ENCODE results near the gene BNC1.

Gene BNC1

GRCh38 chr15:83262594-83263315, 21.7 kb downstream of the BNC1 start:
- TF ChIP-seq FOXM1 (IDR thresholded peaks at IDR 0.05; ENCODE audit: borderline replicate concordance, low read depth) (no peak), TEAD4 (IDR thresholded peaks at IDR 0.05) (no peak), REST (IDR thresholded peaks at IDR 0.05; ENCODE audit: low read depth) (no peak), MAX (IDR thresholded peaks at IDR 0.05) (no peak), USF1 (IDR thresholded peaks at IDR 0.05) (no peak), TCF12 (IDR thresholded peaks at IDR 0.05; ENCODE audit: low read depth) (no peak), NFIC (IDR thresholded peaks at IDR 0.05) (no peak), ZBTB7A (IDR thresholded peaks at IDR 0.05; ENCODE audit: low read depth) (no peak), CREB1 (IDR thresholded peaks at IDR 0.05; ENCODE audit: low read depth) (no peak), EGR1 (IDR thresholded peaks at IDR 0.05) (no peak)

- TF ChIP-seq FOXM1 (IDR thresholded peaks at IDR 0.05; ENCODE audit: borderline replicate concordance, low read depth), result no peak
- TF ChIP-seq YY1 (IDR thresholded peaks at IDR 0.05; ENCODE audit: low read depth), result no peak
- TF ChIP-seq RAD21 (IDR thresholded peaks at IDR 0.05; ENCODE audit: low read depth), result no peak
- no peak for TF ChIP-seq CREB1 (IDR thresholded peaks at IDR 0.05; ENCODE audit: low read depth)
- no peak for TF ChIP-seq EP300 (IDR thresholded peaks at IDR 0.05; ENCODE audit: borderline replicate concordance)
- TF ChIP-seq MAX (IDR thresholded peaks at IDR 0.05), result no peak
- TF ChIP-seq REST (IDR thresholded peaks at IDR 0.05; ENCODE audit: low read depth), result no peak
- TF ChIP-seq TEAD4 (IDR thresholded peaks at IDR 0.05), result no peak
- TF ChIP-seq ZBTB7A (IDR thresholded peaks at IDR 0.05; ENCODE audit: low read depth), result no peak
- no peak for TF ChIP-seq USF1 (IDR thresholded peaks at IDR 0.05)
- TF ChIP-seq CEBPB (IDR thresholded peaks at IDR 0.05), result no peak
- no peak for TF ChIP-seq NFIC (IDR thresholded peaks at IDR 0.05)
- TF ChIP-seq TCF12 (IDR thresholded peaks at IDR 0.05; ENCODE audit: low read depth), result no peak
- no peak for TF ChIP-seq EGR1 (IDR thresholded peaks at IDR 0.05)
Observed at GRCh38 chr15:83250781-83251180, 33.7 kb downstream of the BNC1 start.

- TF ChIP-seq RAD21 (IDR thresholded peaks at IDR 0.05; ENCODE audit: low read depth), result no peak
- TF ChIP-seq ZBTB7A (IDR thresholded peaks at IDR 0.05; ENCODE audit: low read depth), result no peak
- no peak for TF ChIP-seq TEAD4 (IDR thresholded peaks at IDR 0.05)
- TF ChIP-seq FOXM1 (IDR thresholded peaks at IDR 0.05; ENCODE audit: borderline replicate concordance, low read depth), result no peak
- TF ChIP-seq MAX (IDR thresholded peaks at IDR 0.05), result no peak
- TF ChIP-seq REST (IDR thresholded peaks at IDR 0.05; ENCODE audit: low read depth), result no peak
- TF ChIP-seq EP300 (IDR thresholded peaks at IDR 0.05; ENCODE audit: borderline replicate concordance), result no peak
- TF ChIP-seq YY1 (IDR thresholded peaks at IDR 0.05; ENCODE audit: low read depth), result no peak
- no peak for TF ChIP-seq CEBPB (IDR thresholded peaks at IDR 0.05)
- TF ChIP-seq EGR1 (IDR thresholded peaks at IDR 0.05), result no peak
- TF ChIP-seq TCF12 (IDR thresholded peaks at IDR 0.05; ENCODE audit: low read depth), result no peak
- TF ChIP-seq USF1 (IDR thresholded peaks at IDR 0.05), result no peak
Observed at GRCh38 chr15:83249030-83249343, 35.5 kb downstream of the BNC1 start.

All from Ishikawa (cell line).